Tibial nerve (tissue), 3 donors: ENCODE data around the gene TMPRSS6.

Source experiments
- CTCF ChIP-seq, 5 experiments: fragments of 200-600 bp in 3 of 5; fragments of 450-650 bp in 2 of 5; sonication (generic) in 3 of 5; IDR thresholded peaks; one replicate each; pipeline ENCODE4 v1.5.1; 2016 to 2019; ENCODE audit warnings: antibody characterized with exemption in 5 of 5, mild to moderate bottlenecking in 3 of 5, moderate library complexity in 2 of 5
- POLR2A ChIP-seq, 2 donors: fragments of 450-650 bp; IDR thresholded peaks; one replicate each; pipeline ENCODE4 v1.6.1; 2017; ENCODE audit warnings: antibody characterized with exemption in 2 of 2, mild to moderate bottlenecking in 2 of 2, moderate library complexity in 2 of 2

GRCh38 chr22:37062702-37063381 is 46.7 kb downstream of the TMPRSS6 start:
- TF ChIP-seq CTCF (IDR thresholded peaks at IDR 0.05) (no peak), POLR2A (IDR thresholded peaks at IDR 0.05) (no peak)
